ENCODE measurements around the gene C5.

C5 gene

DNA sequence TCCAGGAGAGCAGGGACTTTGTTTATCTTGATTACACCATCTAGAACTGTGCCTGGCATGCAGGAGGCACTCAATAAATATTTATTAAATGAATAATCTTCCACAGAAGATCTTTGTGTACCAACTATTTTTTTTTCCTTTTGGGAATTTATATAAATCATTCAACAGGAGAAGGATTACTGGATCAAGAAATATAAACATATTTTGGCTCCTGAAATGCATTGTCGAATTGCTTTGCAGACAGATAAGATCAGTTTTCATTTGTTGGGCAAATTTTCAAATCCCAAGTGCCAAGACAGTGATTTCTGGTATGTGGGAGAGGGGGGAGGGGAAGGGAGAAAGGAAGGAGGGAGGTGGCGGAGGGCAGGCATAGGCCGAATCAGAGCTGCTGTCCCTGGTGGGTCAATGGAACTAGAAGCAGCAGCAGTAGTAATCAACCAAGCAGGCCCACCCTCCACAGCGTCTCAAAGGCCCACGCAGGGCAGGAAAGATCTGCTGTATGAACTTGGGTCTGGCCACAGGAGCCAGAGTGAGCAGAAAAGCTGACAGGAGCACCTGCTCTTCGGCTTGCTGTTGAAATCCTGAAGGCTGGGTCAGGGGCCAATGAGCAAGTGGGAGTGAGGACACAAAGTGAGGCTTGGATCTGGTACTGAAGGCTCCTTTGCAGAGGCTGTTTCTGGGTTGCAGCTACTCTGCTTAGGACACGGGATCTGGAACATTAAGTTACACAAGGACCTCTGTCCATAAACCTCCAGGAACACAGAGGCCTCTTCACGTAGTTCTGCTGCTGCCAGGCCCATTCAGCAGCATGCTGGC is 107.7 kb downstream of the C5 start:
- no peak for DNase-seq (ENCODE audit: extremely low spot score)

GRCh38 chr9:120941046-120941770 is 108.9 kb downstream of the C5 start:
- TF ChIP-seq NFRKB (IDR thresholded peaks at IDR 0.05) (no peak), ELF4 (IDR thresholded peaks at IDR 0.05) (no peak), BHLHE40 (IDR thresholded peaks at IDR 0.05; ENCODE audit: borderline replicate concordance) (no peak), CTBP1 (IDR thresholded peaks at IDR 0.05; ENCODE audit: borderline replicate concordance) (no peak), TARDBP (IDR thresholded peaks at IDR 0.05) (no peak), LEF1 (IDR thresholded peaks at IDR 0.05; ENCODE audit: borderline replicate concordance) (no peak)
- TF ChIP-seq, protein P1, sequence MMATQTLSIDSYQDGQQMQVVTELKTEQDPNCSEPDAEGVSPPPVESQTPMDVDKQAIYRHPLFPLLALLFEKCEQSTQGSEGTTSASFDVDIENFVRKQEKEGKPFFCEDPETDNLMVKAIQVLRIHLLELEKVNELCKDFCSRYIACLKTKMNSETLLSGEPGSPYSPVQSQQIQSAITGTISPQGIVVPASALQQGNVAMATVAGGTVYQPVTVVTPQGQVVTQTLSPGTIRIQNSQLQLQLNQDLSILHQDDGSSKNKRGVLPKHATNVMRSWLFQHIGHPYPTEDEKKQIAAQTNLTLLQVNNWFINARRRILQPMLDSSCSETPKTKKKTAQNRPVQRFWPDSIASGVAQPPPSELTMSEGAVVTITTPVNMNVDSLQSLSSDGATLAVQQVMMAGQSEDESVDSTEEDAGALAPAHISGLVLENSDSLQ (IDR thresholded peaks at IDR 0.05): no peak
- ChIA-PET POLR2A (no interaction called here), CTCF (no interaction called here)
- no peak for DNase-seq (ENCODE audit: extremely low spot score)

More for the DNA sequence above, 107.7 kb downstream of the C5 start:
- ChIA-PET CTCF (no interaction called here), POLR2A (no interaction called here)
- TF ChIP-seq HDGF (IDR thresholded peaks at IDR 0.05; ENCODE audit: borderline replicate concordance): no peak

GRCh38 chr9:120940573-120940972 is 109.5 kb downstream of the C5 start:
- TF ChIP-seq SUZ12 (IDR thresholded peaks at IDR 0.05) (no peak), SP1 (IDR thresholded peaks at IDR 0.05) (no peak), ZNF384 (IDR thresholded peaks at IDR 0.05) (no peak), BHLHE40 (IDR thresholded peaks at IDR 0.05; ENCODE audit: borderline replicate concordance) (no peak), FOXM1 (IDR thresholded peaks at IDR 0.05; ENCODE audit: borderline replicate concordance) (no peak), HDGF (IDR thresholded peaks at IDR 0.05; ENCODE audit: borderline replicate concordance) (no peak), LEF1 (IDR thresholded peaks at IDR 0.05; ENCODE audit: borderline replicate concordance) (no peak)
- DNase-seq (ENCODE audit: extremely low spot score): no peak
- CTCF ChIA-PET: no interaction called here
- POLR2A ChIA-PET: no interaction called here

DNA sequence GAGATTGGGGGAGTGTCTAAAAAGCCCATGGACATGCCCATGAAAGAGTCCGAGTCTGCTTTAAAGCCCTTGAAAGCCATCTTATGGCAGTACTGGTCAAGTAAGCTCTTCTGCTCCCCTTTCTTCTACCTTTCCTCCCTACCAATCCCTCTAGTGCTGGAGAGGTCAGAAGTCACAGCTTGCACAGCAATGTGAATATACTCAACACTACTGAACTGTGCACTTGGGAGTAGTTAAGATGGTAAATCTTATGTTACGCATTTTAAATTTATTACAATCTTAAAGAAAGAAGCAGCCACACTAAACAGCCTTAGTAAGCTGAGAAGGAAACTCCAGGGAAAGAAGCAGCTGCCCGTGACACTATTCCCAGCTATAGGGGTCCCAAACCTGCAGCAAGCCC is 111.2 kb downstream of the C5 start:
- ChIA-PET POLR2A (interaction anchor here (0.9 to 1.6 kb wide), 2 partner anchors 9 to 146 kb away, joined by 3 to 4 read pairs; partner anchors contain the start of gene FBXW2), CTCF (no interaction called here)
- no peak for DNase-seq (ENCODE audit: extremely low spot score)
- TF ChIP-seq ELF4 (IDR thresholded peaks at IDR 0.05) (no peak), ARNT (IDR thresholded peaks at IDR 0.05) (no peak), L3MBTL2 (conservative IDR thresholded peaks at IDR 0.05) (no peak)
- TF ChIP-seq, protein P1 (IDR thresholded peaks at IDR 0.05): no peak

DNA sequence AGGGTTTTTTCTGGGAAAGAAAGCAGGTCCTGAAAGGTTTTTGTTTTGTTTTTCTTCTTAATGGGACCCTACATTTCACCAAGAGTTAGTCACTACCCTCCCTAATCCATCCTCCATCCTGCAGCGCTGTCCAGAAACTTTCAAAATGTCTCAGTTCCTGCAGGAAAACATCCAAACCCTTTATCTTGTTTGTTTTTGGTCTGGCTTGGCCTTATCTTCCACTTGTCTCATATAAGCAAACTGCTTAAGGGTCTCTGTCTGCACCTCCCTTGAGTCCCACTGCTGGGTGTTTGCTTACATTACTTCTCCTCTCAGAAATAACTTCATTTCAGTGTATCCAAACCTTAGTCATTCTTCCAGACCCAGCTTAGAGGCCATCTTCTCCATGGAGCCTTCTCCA is 112.5 kb downstream of the C5 start:
- POLR2A ChIA-PET: no interaction called here
- CTCF ChIA-PET: interaction anchor here (0.9 to 1.2 kb wide), 2 partner anchors 68 to 181 kb away, joined by 3 to 6 read pairs; no protein-coding TSS in a partner anchor
- TF ChIP-seq SUZ12 (IDR thresholded peaks at IDR 0.05) (no peak), L3MBTL2 (conservative IDR thresholded peaks at IDR 0.05) (no peak), LEF1 (IDR thresholded peaks at IDR 0.05; ENCODE audit: borderline replicate concordance) (no peak), ARNT (IDR thresholded peaks at IDR 0.05) (no peak), ZNF384 (IDR thresholded peaks at IDR 0.05) (no peak), ELF4 (IDR thresholded peaks at IDR 0.05) (no peak), CTBP1 (IDR thresholded peaks at IDR 0.05; ENCODE audit: borderline replicate concordance) (no peak), NFRKB (IDR thresholded peaks at IDR 0.05) (no peak), FOXK2 (IDR thresholded peaks at IDR 0.05) (no peak), FOXA1 (IDR thresholded peaks at IDR 0.05) (no peak), TARDBP (IDR thresholded peaks at IDR 0.05) (no peak), BHLHE40 (IDR thresholded peaks at IDR 0.05; ENCODE audit: borderline replicate concordance) (no peak), SP1 (IDR thresholded peaks at IDR 0.05) (no peak), FOXM1 (IDR thresholded peaks at IDR 0.05; ENCODE audit: borderline replicate concordance) (no peak), HDGF (IDR thresholded peaks at IDR 0.05; ENCODE audit: borderline replicate concordance) (no peak)
- TF ChIP-seq, protein P1 (IDR thresholded peaks at IDR 0.05): no peak
- DNase-seq (ENCODE audit: extremely low spot score): no peak

GRCh38 chr9:120937127-120937526 is 112.9 kb downstream of the C5 start:
- no peak for DNase-seq (ENCODE audit: extremely low spot score)
- ChIA-PET CTCF (interaction anchor here (0.9 to 1.3 kb wide), 4 partner anchors 18 to 181 kb away, joined by 3 to 6 read pairs (median 3); no protein-coding TSS in a partner anchor), POLR2A (no interaction called here)
- no peak for TF ChIP-seq L3MBTL2 (conservative IDR thresholded peaks at IDR 0.05)
- no peak for TF ChIP-seq FOXM1 (IDR thresholded peaks at IDR 0.05; ENCODE audit: borderline replicate concordance)

DNA sequence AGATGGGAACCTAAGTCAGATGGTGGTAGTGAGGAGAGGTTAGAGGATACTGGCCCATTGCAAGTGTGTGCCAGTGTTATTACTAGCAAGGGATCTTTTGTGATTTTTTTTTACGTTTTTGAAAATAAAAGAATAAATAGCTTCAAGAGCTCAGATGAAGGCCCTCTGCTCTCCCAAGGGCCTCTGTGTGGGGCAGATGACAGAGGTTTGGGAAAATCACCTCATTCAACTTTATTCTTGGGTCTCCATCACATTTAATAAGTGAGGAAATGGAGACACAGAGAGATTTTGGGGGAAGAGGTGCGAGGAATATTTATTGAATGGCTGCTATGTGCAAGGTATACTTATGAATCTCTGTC is 113.3 kb downstream of the C5 start:
- POLR2A ChIA-PET: no interaction called here
- CTCF ChIA-PET: interaction anchor here (0.9 to 1.3 kb wide), 4 partner anchors 18 to 180 kb away, joined by 3 to 6 read pairs (median 3); no protein-coding TSS in a partner anchor
- TF ChIP-seq ELF4 (IDR thresholded peaks at IDR 0.05) (no peak), ZNF384 (IDR thresholded peaks at IDR 0.05) (no peak), SUZ12 (IDR thresholded peaks at IDR 0.05) (no peak), FOXM1 (IDR thresholded peaks at IDR 0.05; ENCODE audit: borderline replicate concordance) (no peak), TARDBP (IDR thresholded peaks at IDR 0.05) (no peak), CTBP1 (IDR thresholded peaks at IDR 0.05; ENCODE audit: borderline replicate concordance) (no peak)
- DNase-seq (ENCODE audit: extremely low spot score): no peak
